ENCODE measurements around the gene BRD7.

DNA sequence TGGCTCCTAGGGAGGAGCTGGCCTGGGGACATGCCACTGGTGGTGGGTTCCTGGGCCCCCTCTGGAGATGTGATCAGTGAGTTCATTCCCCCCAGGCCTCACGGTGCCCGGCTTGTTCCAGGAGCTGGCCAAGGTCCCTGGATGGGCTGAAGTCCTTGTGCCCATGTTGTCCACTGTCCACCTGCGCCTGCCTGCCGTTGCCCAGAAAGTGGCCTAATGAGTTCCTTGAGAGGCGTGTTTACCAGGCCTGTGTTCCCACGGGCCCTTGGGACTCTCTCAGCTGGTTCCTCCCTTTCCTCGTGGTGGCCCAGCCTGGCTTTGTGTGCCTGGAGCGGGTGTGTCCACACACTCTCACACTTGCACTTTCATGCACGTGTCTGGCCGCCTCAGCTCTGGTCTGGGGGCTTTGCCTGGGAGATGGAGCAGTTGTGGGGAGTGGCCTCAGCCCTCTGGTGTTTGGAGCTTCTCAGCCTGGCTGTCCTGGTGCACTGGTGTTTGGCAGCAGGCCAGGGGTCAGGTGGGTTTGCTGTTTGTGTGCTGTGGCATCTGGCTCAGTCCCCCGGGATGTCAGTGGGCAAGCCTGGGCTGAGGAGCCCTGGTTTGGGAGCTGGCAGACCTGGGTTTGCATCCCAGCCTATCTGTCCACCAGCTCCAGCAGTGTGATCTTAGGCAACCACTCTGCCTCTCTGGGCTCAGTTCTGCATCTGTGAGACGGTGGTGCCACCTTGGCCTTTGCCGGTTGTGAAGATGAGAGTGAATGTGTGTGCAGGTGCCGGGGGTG, 84.5 kb downstream of the BRD7 start:
- no peak for TF ChIP-seq MYC (IDR thresholded peaks at IDR 0.05; ENCODE audit: low read depth, low read length)
- TF ChIP-seq, protein P1, sequence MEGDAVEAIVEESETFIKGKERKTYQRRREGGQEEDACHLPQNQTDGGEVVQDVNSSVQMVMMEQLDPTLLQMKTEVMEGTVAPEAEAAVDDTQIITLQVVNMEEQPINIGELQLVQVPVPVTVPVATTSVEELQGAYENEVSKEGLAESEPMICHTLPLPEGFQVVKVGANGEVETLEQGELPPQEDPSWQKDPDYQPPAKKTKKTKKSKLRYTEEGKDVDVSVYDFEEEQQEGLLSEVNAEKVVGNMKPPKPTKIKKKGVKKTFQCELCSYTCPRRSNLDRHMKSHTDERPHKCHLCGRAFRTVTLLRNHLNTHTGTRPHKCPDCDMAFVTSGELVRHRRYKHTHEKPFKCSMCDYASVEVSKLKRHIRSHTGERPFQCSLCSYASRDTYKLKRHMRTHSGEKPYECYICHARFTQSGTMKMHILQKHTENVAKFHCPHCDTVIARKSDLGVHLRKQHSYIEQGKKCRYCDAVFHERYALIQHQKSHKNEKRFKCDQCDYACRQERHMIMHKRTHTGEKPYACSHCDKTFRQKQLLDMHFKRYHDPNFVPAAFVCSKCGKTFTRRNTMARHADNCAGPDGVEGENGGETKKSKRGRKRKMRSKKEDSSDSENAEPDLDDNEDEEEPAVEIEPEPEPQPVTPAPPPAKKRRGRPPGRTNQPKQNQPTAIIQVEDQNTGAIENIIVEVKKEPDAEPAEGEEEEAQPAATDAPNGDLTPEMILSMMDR (IDR thresholded peaks at IDR 0.05; ENCODE audit: extremely low read depth in 1 of 2, insufficient read depth in 1 of 2, low read depth in 1 of 2, low read length in 2 of 2) = no peak
